Stomach (tissue), 9 donors: Measurements from ENCODE around the gene KCNQ1. TPM values are rescaled to one million over a fixed set of nuclear protein-coding genes. Genes with fewer than 3 reads are reported as not detected.

Experiments
- DNase-seq, 2 donors: peaks; one replicate each; pipeline versions ENCODE4 v3.0.0 to v3.0.0-alpha.2; 2013 to 2019
- H3K27ac ChIP-seq, 5 donors: fragments of 200-600 bp in 4 of 5; sonication (generic) in 4 of 5; one replicate each; pipeline ENCODE4 v1.5.1; 2013 to 2019; ENCODE audit warnings: mild to moderate bottlenecking in 1 of 5, moderate library complexity in 1 of 5
- H3K27me3 ChIP-seq, 3 donors: fragments of 200-600 bp; sonication (generic); one replicate each; pipeline ENCODE4 v1.5.1; 2017 to 2019; ENCODE audit warnings: mixed run types in 1 of 3
- H3K36me3 ChIP-seq, 4 donors: fragments of 200-600 bp; sonication (generic); 1 replicate in 3 of 4; 2 replicates in 1 of 4; pipeline ENCODE4 v1.5.1; 2016 to 2019
- H3K4me1 ChIP-seq, 4 donors: fragments of 200-600 bp; sonication (generic); one replicate each; pipeline ENCODE4 v1.5.1; 2016 to 2019
- H3K4me3 ChIP-seq, 4 donors: fragments of 200-600 bp; sonication (generic) in 3 of 4; one replicate each; pipeline ENCODE4 v1.5.1; 2016 to 2019; ENCODE audit warnings: mild to moderate bottlenecking in 1 of 4
- H3K9me3 ChIP-seq, 4 donors: fragments of 200-600 bp; sonication (generic); one replicate each; pipeline ENCODE4 v1.5.1; 2016 to 2019
- CTCF ChIP-seq, 7 experiments: fragments of 450-650 bp in 4 of 7; fragments of 200-600 bp in 3 of 7; sonication (generic) in 3 of 7; IDR thresholded peaks; one replicate each; pipeline ENCODE4 v1.5.1; 2016 to 2019; ENCODE audit warnings: antibody characterized with exemption in 7 of 7, control low read depth in 2 of 7, mild to moderate bottlenecking in 1 of 7
- EP300 ChIP-seq: sonication (generic); formaldehyde crosslinking; IDR thresholded peaks from one replicate; pipeline ENCODE4 v1.6.1; 2017; ENCODE audit warnings: antibody characterized with exemption
- POLR2A ChIP-seq, 4 donors: fragments of 450-650 bp; IDR thresholded peaks; one replicate each; pipeline ENCODE4 v1.6.1; 2016; ENCODE audit warnings: antibody characterized with exemption in 4 of 4, control low read depth in 2 of 4, mild to moderate bottlenecking in 1 of 4, moderate library complexity in 1 of 4
- POLR2AphosphoS5 ChIP-seq, 3 donors: sonication (generic); formaldehyde crosslinking; IDR thresholded peaks; one replicate each; pipeline ENCODE4 v1.6.1; 2016; ENCODE audit warnings: antibody characterized with exemption in 3 of 3
- WGBS, 5 donors: extraction: QIAGEN DNeasy Blood & Tissue Kit in 3 of 5; methylation state at CpG; one replicate each; pipeline versions ENCODE4 v1.1.5 to v1.1.7; 2013 to 2018; 5-methylcytosine and 5-hydroxymethylcytosine counted together
- intact Hi-C: fragments of 100-400 bp; cut with DNase I; formaldehyde crosslinking; loops from one replicate; pipeline ENCODE4 v1.15.1; 2023; ENCODE audit warnings: low total_unique reads
- polyA plus RNA-seq, 3 donors: library from polyadenylated mRNA; stranded (reverse); fragments of 200-250 nt; gene quantifications; one replicate each; pipeline ENCODE4 v1.2.3, GENCODE V29; 2013
- total RNA-seq, 5 donors: library from RNA; depleted of rRNA; stranded (reverse); fragments of >200 nt; gene quantifications; one replicate each; pipeline versions ENCODE4 v1.1.0 to v1.2.3, GENCODE V29; 2014 to 2016
- donor health status: healthy with polysubstance abuse.
- donor health status: Bipolar disorder and iron deficiency.
- donor health status: healthy.

The KCNQ1 gene
- total and polyA plus RNA-seq, 8 donors, result 12.1 to 155 (median 49.0) TPM

GRCh38 chr11:2647953-2648352, 203.1 kb downstream of the KCNQ1 start:
- WGBS, 5 donors, result 93 to 98% (median 96%) methylated on average over 6 of the region's 6 CpGs
- no peak for DNase-seq
- no peak overlapping the region for H3K4me3 ChIP-seq
- H3K9me3 ChIP-seq, result peaks cover 20 to 100% (median 85%) of the 10 kb centered on the region in 4 donors
- no peaks in the 10 kb centered on the region for H3K36me3 ChIP-seq
- no peak for TF ChIP-seq EP300
- no peak for TF ChIP-seq POLR2A (IDR thresholded peaks at IDR 0.05)
- no peak for TF ChIP-seq POLR2AphosphoS5 (IDR thresholded peaks at IDR 0.05)
- TF ChIP-seq CTCF (IDR thresholded peaks at IDR 0.05), result no peak
- intact Hi-C loops, result no loop called here
- H3K27ac ChIP-seq, result no peak overlapping the region
- H3K4me1 ChIP-seq, result no peaks in the 10 kb centered on the region
- H3K27me3 ChIP-seq, result no peaks in the 10 kb centered on the region

GRCh38 chr11:2649400-2649799, 204.6 kb downstream of the KCNQ1 start:
- no peak overlapping the region for H3K4me3 ChIP-seq
- H3K9me3 ChIP-seq, result peaks cover 20 to 100% (median 79%) of the 10 kb centered on the region in 4 donors
- H3K36me3 ChIP-seq, result peaks cover 0 to 5% (median 0%) of the 10 kb centered on the region in 4 donors
- no peak overlapping the region for H3K27ac ChIP-seq
- TF ChIP-seq POLR2AphosphoS5 (IDR thresholded peaks at IDR 0.05) (no peak), CTCF (IDR thresholded peaks at IDR 0.05) (no peak), EP300 (no peak), POLR2A (IDR thresholded peaks at IDR 0.05) (no peak)
- no peaks in the 10 kb centered on the region for H3K4me1 ChIP-seq
- H3K27me3 ChIP-seq, result no peaks in the 10 kb centered on the region
- no peak for DNase-seq
- intact Hi-C loops, result no loop called here

GRCh38 chr11:2649848-2650247, 205.0 kb downstream of the KCNQ1 start:
- DNase-seq, result no peak
- Histone ChIP-seq H3K9me3 (peaks cover 17 to 100% (median 77%) of the 10 kb centered on the region in 4 donors), H3K4me3 (no peak overlapping the region), H3K36me3 (peaks cover 0 to 5% (median 0%) of the 10 kb centered on the region in 4 donors), H3K27ac (no peak overlapping the region), H3K4me1 (no peaks in the 10 kb centered on the region), H3K27me3 (no peaks in the 10 kb centered on the region)
- TF ChIP-seq POLR2AphosphoS5 (IDR thresholded peaks at IDR 0.05) (no peak), EP300 (no peak), POLR2A (IDR thresholded peaks at IDR 0.05) (no peak), CTCF (IDR thresholded peaks at IDR 0.05) (no peak)
- intact Hi-C loops, result loop anchor here (10.0 kb wide), 1 partner anchor 45 kb away; no protein-coding TSS in a partner anchor
- 96 to 100% (median 98%) methylated on average over 2 of the region's 2 CpGs for WGBS, 5 donors

- peaks cover 0 to 5% (median 0%) of the 10 kb centered on the region in 4 donors for H3K36me3 ChIP-seq
- no peaks in the 10 kb centered on the region for H3K27me3 ChIP-seq
- H3K27ac ChIP-seq, result no peak overlapping the region
- DNase-seq, result no peak
- no peak overlapping the region for H3K4me3 ChIP-seq
- no peak for TF ChIP-seq EP300
- TF ChIP-seq POLR2A (IDR thresholded peaks at IDR 0.05), result no peak
- no peak for TF ChIP-seq POLR2AphosphoS5 (IDR thresholded peaks at IDR 0.05)
- TF ChIP-seq CTCF (IDR thresholded peaks at IDR 0.05), result no peak
- 98 to 100% (median 100%) methylated on average over 2 of the region's 2 CpGs for WGBS, 5 donors
- peaks cover 14 to 100% (median 74%) of the 10 kb centered on the region in 4 donors for H3K9me3 ChIP-seq
- no peaks in the 10 kb centered on the region for H3K4me1 ChIP-seq
- intact Hi-C loops, result loop anchor here (10.0 kb wide), 1 partner anchor 46 kb away; no protein-coding TSS in a partner anchor
These were observed 205.6 kb downstream of the KCNQ1 start for GRCh38 chr11:2650343-2650867.
